ENCODE data around the gene OR2G2.

OR2G2 gene

DNA sequence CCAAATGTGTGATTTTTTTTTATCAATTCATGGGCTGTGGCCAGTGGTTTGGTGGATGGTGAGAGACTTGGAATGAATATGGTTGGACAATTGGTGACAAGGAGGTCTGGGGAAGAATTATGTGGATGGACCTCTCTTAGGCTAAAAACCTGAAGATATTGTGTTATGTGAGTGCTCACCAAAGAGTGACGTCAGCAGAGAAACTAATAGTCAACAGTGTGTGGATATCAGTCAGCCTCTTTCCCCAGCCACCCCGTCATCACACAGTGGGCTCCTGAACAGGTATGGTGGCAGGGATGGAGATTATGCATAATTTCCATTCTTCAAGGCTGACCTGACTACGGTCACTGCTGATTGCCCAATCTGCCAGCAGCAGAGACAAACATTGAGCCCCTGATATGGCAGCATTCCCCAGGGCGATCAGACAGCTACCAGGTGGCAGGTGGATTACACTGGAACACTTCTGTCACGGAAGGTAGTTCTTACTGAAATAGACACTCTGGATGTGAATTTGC lies 9.2 kb upstream of the OR2G2 start:
- Mint-ChIP-seq H3K4me1 (ENCODE audit: low read depth) (no peaks in the 10 kb centered on the region), H3K4me3 (no peak overlapping the region), H3K27me3 (ENCODE audit: low read depth) (no peaks in the 10 kb centered on the region), H3K9me3 (no peaks in the 10 kb centered on the region), H3K36me3 (ENCODE audit: low read depth) (no peaks in the 10 kb centered on the region), H3K27ac (no peak overlapping the region)

GRCh38 chr1:247605286-247605685 lies 17.1 kb downstream of the OR2G2 start, which contains the start of gene OR2G3:
Gene OR2G3 (plus strand): TSS chr1:247605586. CDS start chr1:247605586, 0 bp downstream.
- no peaks in the 10 kb centered on the region for H3K27me3 Mint-ChIP-seq (ENCODE audit: low read depth)
- no peaks in the 10 kb centered on the region for H3K4me1 Mint-ChIP-seq (ENCODE audit: low read depth)
- H3K36me3 Mint-ChIP-seq (ENCODE audit: low read depth), result no peaks in the 10 kb centered on the region
- no peaks in the 10 kb centered on the region for H3K9me3 Mint-ChIP-seq
- no peak within 1 kb of the TSS for H3K27ac Mint-ChIP-seq
- H3K4me3 Mint-ChIP-seq, result no peak within 1 kb of the TSS

DNA sequence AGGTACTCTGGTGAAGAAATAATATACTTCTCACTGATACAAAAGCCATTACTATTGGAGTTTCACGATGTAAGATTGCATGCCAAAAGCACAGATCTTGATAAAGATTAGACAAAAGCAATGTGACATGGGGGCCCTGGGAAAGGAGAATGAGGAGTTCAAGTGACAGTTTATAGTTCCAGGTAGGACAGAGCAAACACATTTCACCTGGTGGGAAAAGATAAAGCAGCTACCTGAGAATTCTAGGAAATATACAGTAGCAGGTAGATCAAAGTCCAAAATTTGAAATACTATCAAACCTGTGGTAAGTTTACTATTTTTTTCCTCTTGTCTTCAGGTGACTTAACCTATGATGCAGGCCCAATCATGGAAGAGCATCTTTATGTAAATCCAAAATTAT lies 25.2 kb downstream of the OR2G2 start:
- Mint-ChIP-seq H3K9me3 (no peaks in the 10 kb centered on the region), H3K27me3 (ENCODE audit: low read depth) (no peaks in the 10 kb centered on the region), H3K27ac (no peak overlapping the region), H3K36me3 (ENCODE audit: low read depth) (no peaks in the 10 kb centered on the region), H3K4me1 (ENCODE audit: low read depth) (no peaks in the 10 kb centered on the region), H3K4me3 (no peak overlapping the region)

GRCh38 chr1:247614625-247615024 lies 26.5 kb downstream of the OR2G2 start:
- H3K4me3 Mint-ChIP-seq, result no peak overlapping the region
- no peaks in the 10 kb centered on the region for H3K4me1 Mint-ChIP-seq (ENCODE audit: low read depth)
- H3K9me3 Mint-ChIP-seq, result no peaks in the 10 kb centered on the region
- no peak overlapping the region for H3K27ac Mint-ChIP-seq
- H3K36me3 Mint-ChIP-seq (ENCODE audit: low read depth), result no peaks in the 10 kb centered on the region
- H3K27me3 Mint-ChIP-seq (ENCODE audit: low read depth), result no peaks in the 10 kb centered on the region

DNA sequence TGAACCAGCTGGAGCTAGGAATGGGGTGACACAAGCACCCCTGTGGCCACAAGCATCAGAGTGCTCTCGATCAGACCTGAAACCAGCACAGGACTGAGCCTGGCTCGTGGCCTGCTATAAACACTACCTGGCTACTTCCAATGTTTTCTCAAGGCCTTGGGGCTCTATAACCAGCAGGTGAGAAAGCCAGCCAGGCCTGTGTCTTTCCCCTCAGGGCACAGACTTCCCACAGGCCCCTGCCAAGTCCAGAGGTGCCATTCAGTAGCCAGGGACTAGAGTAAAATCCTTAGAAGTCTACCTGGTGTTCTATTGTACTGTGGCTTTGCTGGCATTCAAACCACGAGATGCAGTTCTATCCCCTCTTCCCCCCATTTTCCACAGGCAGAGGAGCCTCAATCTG lies 39.8 kb downstream of the OR2G2 start:
- H3K4me1 Mint-ChIP-seq (ENCODE audit: low read depth), result no peaks in the 10 kb centered on the region
- no peaks in the 10 kb centered on the region for H3K27me3 Mint-ChIP-seq (ENCODE audit: low read depth)
- no peak overlapping the region for H3K27ac Mint-ChIP-seq
- no peaks in the 10 kb centered on the region for H3K9me3 Mint-ChIP-seq
- H3K36me3 Mint-ChIP-seq (ENCODE audit: low read depth), result no peaks in the 10 kb centered on the region
- H3K4me3 Mint-ChIP-seq, result no peak overlapping the region

DNA sequence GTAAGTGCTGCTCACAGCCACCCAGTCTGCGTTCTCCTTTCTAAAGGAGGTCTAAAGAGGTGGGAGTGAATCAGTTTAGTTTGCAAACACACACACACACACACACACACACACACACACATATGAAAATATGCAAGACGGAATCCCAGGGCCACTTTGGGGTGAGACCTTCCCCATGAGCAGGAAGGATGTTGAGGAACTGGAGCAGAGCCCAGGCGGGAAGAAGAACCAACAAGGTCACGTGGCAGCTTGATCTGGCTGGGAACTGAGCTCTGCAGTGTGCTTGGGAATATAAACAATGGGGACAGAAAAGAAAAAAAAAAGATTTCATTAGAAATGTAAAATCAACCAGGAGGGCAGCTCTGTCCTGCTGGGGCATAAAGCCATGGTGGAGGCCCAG lies 49.9 kb downstream of the OR2G2 start:
- H3K4me1 Mint-ChIP-seq (ENCODE audit: low read depth), result no peaks in the 10 kb centered on the region

DNA sequence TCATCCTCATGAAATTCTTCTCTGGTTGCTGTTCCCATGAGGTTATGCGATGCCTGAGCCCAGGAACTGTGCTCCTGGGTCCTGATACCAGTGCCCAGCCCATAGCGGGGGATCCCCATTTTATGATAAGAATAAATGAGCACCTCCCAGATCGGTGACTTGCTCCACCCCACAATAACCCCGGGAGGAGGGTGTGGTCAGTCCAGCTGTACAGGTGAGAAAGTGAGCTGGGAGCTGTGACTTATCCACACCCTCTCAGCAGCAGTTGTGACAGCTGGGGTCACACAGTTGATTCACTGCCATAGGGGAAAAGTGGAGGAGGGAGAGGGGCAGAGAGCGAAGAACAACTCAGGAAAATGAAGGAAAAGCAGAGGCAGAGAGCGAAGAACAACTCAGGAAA lies 50.6 kb downstream of the OR2G2 start:
- H3K4me3 Mint-ChIP-seq, result peak overlapping the region; percentile 39
- no peaks in the 10 kb centered on the region for H3K4me1 Mint-ChIP-seq (ENCODE audit: low read depth)
- peaks cover 7% of the 10 kb centered on the region for H3K9me3 Mint-ChIP-seq
- no peak overlapping the region for H3K27ac Mint-ChIP-seq
- peaks cover 15% of the 10 kb centered on the region for H3K27me3 Mint-ChIP-seq (ENCODE audit: low read depth)
- H3K36me3 Mint-ChIP-seq (ENCODE audit: low read depth), result no peaks in the 10 kb centered on the region

More for the DNA sequence above, 49.9 kb downstream of the OR2G2 start:
- Mint-ChIP-seq H3K27ac (no peak overlapping the region), H3K36me3 (ENCODE audit: low read depth) (no peaks in the 10 kb centered on the region), H3K9me3 (peaks cover 7% of the 10 kb centered on the region), H3K27me3 (ENCODE audit: low read depth) (peaks cover 15% of the 10 kb centered on the region), H3K4me3 (no peak overlapping the region)
